Measurements from ENCODE around the gene POLR3F. TPM values are rescaled to one million over a fixed set of nuclear protein-coding genes. Genes with fewer than 3 reads are reported as not detected.

POLR3F gene
- total and polyA plus RNA-seq, 9 of the 15 experiments (the other 6 are each of a cell fraction or from before 2014, with no cell fraction given): 7.0 to 15.0 (median 9.6) TPM

DNA sequence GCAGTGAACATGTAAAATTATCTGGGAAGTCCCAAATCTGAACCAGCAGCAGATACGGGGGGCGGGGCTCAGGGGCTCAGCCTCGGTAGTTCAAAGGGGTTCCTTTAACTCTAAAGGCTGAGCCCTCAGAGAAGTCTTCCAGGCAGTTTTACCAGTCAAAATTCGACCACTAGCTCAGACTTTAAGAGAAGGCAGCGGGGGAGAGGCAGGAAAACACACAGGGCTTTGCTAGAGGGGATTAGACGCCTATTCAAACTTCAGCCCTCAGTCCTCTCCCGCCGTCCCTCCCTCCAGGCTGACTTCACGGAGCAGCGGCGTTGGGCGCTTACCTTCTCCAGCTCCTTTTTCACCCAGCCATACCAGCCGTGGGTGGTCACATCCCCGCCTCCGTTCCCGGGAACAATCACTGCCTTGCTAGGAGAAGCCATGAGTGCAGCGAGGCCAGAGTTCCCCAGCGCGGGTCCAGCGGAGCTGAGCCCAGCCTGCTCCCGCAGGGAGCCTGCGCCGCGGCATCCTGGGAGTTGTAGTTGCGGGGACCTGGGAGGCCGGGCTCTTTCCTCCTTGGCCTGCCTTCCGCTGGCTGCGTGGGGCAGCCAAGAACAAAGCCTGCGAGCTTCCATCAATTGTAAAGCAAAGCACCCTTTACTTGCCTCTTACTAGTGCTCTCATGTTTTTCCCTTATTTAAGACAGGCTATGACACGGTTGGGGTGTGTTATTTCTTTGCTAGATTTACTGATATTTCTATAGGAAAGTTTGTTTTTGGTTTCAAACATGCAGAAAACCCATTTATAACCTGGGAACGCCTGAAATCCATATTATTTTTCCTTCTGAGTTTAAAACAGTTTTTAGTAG, 29.8 kb downstream of the POLR3F start, which contains the start of gene RBBP9 (continued):
- TF ChIP-seq, protein P1, sequence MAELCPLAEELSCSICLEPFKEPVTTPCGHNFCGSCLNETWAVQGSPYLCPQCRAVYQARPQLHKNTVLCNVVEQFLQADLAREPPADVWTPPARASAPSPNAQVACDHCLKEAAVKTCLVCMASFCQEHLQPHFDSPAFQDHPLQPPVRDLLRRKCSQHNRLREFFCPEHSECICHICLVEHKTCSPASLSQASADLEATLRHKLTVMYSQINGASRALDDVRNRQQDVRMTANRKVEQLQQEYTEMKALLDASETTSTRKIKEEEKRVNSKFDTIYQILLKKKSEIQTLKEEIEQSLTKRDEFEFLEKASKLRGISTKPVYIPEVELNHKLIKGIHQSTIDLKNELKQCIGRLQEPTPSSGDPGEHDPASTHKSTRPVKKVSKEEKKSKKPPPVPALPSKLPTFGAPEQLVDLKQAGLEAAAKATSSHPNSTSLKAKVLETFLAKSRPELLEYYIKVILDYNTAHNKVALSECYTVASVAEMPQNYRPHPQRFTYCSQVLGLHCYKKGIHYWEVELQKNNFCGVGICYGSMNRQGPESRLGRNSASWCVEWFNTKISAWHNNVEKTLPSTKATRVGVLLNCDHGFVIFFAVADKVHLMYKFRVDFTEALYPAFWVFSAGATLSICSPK (IDR thresholded peaks at IDR 0.05; ENCODE audit: borderline replicate concordance): no peak
- TF ChIP-seq HNRNPUL1 (IDR thresholded peaks at IDR 0.05; ENCODE audit: low read length) (no peak), MAFK (IDR thresholded peaks at IDR 0.05; ENCODE audit: low read length) (no peak), CBX8 (IDR thresholded peaks at IDR 0.05; ENCODE audit: borderline replicate concordance, extremely low read depth, low read depth, low read length, poor library complexity, severe bottlenecking) (no peak), ZBTB1 (CRISPR knock-in tag; IDR thresholded peaks at IDR 0.05; ENCODE audit: borderline replicate concordance, low read depth) (no peak), KDM2B (CRISPR knock-in tag; IDR thresholded peaks at IDR 0.05) (no peak), ZC3H11A (IDR thresholded peaks at IDR 0.05; ENCODE audit: low read depth, low read length) (no peak)
- TF ChIP-seq, protein P2, sequence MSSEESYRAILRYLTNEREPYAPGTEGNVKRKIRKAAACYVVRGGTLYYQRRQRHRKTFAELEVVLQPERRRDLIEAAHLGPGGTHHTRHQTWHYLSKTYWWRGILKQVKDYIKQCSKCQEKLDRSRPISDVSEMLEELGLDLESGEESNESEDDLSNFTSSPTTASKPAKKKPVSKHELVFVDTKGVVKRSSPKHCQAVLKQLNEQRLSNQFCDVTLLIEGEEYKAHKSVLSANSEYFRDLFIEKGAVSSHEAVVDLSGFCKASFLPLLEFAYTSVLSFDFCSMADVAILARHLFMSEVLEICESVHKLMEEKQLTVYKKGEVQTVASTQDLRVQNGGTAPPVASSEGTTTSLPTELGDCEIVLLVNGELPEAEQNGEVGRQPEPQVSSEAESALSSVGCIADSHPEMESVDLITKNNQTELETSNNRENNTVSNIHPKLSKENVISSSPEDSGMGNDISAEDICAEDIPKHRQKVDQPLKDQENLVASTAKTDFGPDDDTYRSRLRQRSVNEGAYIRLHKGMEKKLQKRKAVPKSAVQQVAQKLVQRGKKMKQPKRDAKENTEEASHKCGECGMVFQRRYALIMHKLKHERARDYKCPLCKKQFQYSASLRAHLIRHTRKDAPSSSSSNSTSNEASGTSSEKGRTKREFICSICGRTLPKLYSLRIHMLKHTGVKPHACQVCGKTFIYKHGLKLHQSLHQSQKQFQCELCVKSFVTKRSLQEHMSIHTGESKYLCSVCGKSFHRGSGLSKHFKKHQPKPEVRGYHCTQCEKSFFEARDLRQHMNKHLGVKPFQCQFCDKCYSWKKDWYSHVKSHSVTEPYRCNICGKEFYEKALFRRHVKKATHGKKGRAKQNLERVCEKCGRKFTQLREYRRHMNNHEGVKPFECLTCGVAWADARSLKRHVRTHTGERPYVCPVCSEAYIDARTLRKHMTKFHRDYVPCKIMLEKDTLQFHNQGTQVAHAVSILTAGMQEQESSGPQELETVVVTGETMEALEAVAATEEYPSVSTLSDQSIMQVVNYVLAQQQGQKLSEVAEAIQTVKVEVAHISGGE (CRISPR knock-in tag; IDR thresholded peaks at IDR 0.05): peak in 2 of 3 experiments; percentile 92 to 96; a peak in 4 of 6 replicates
- TF ChIP-seq, protein P3, sequence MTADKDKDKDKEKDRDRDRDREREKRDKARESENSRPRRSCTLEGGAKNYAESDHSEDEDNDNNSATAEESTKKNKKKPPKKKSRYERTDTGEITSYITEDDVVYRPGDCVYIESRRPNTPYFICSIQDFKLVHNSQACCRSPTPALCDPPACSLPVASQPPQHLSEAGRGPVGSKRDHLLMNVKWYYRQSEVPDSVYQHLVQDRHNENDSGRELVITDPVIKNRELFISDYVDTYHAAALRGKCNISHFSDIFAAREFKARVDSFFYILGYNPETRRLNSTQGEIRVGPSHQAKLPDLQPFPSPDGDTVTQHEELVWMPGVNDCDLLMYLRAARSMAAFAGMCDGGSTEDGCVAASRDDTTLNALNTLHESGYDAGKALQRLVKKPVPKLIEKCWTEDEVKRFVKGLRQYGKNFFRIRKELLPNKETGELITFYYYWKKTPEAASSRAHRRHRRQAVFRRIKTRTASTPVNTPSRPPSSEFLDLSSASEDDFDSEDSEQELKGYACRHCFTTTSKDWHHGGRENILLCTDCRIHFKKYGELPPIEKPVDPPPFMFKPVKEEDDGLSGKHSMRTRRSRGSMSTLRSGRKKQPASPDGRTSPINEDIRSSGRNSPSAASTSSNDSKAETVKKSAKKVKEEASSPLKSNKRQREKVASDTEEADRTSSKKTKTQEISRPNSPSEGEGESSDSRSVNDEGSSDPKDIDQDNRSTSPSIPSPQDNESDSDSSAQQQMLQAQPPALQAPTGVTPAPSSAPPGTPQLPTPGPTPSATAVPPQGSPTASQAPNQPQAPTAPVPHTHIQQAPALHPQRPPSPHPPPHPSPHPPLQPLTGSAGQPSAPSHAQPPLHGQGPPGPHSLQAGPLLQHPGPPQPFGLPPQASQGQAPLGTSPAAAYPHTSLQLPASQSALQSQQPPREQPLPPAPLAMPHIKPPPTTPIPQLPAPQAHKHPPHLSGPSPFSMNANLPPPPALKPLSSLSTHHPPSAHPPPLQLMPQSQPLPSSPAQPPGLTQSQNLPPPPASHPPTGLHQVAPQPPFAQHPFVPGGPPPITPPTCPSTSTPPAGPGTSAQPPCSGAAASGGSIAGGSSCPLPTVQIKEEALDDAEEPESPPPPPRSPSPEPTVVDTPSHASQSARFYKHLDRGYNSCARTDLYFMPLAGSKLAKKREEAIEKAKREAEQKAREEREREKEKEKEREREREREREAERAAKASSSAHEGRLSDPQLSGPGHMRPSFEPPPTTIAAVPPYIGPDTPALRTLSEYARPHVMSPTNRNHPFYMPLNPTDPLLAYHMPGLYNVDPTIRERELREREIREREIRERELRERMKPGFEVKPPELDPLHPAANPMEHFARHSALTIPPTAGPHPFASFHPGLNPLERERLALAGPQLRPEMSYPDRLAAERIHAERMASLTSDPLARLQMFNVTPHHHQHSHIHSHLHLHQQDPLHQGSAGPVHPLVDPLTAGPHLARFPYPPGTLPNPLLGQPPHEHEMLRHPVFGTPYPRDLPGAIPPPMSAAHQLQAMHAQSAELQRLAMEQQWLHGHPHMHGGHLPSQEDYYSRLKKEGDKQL (CRISPR knock-in tag; IDR thresholded peaks at IDR 0.05; ENCODE audit: borderline replicate concordance): no peak
- TF ChIP-seq, protein P4, sequence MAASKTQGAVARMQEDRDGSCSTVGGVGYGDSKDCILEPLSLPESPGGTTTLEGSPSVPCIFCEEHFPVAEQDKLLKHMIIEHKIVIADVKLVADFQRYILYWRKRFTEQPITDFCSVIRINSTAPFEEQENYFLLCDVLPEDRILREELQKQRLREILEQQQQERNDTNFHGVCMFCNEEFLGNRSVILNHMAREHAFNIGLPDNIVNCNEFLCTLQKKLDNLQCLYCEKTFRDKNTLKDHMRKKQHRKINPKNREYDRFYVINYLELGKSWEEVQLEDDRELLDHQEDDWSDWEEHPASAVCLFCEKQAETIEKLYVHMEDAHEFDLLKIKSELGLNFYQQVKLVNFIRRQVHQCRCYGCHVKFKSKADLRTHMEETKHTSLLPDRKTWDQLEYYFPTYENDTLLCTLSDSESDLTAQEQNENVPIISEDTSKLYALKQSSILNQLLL (CRISPR knock-in tag; IDR thresholded peaks at IDR 0.05; ENCODE audit: borderline replicate concordance): no peak
- TF ChIP-seq, protein P5, sequence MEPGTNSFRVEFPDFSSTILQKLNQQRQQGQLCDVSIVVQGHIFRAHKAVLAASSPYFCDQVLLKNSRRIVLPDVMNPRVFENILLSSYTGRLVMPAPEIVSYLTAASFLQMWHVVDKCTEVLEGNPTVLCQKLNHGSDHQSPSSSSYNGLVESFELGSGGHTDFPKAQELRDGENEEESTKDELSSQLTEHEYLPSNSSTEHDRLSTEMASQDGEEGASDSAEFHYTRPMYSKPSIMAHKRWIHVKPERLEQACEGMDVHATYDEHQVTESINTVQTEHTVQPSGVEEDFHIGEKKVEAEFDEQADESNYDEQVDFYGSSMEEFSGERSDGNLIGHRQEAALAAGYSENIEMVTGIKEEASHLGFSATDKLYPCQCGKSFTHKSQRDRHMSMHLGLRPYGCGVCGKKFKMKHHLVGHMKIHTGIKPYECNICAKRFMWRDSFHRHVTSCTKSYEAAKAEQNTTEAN (CRISPR knock-in tag; IDR thresholded peaks at IDR 0.05): no peak
